GM19468 (cell line): ENCODE results near the gene MRGPRD.

Source experiments
- ATAC-seq: cut with Tn5 transposase; IDR thresholded peaks from one replicate; pipeline ENCODE4 v1.9.1; 2021; ENCODE audit warnings: mild to moderate bottlenecking, moderate library complexity, moderate number of reproducible peaks; ENCODE audit not compliant: unreplicated experiment; ENCODE audit errors: extremely low read depth

The MRGPRD gene, protein sequence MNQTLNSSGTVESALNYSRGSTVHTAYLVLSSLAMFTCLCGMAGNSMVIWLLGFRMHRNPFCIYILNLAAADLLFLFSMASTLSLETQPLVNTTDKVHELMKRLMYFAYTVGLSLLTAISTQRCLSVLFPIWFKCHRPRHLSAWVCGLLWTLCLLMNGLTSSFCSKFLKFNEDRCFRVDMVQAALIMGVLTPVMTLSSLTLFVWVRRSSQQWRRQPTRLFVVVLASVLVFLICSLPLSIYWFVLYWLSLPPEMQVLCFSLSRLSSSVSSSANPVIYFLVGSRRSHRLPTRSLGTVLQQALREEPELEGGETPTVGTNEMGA

GRCh38 chr11:68980776-68981065 is at the start of gene MRGPRD:
TSS of gene MRGPRD (minus strand) at chr11:68980986. CDS start at chr11:68980986, 0 bp downstream.
- no peak for ATAC-seq

GRCh38 chr11:69030301-69030700 is 49.5 kb upstream of the MRGPRD start:
- ATAC-seq, result no peak

DNA sequence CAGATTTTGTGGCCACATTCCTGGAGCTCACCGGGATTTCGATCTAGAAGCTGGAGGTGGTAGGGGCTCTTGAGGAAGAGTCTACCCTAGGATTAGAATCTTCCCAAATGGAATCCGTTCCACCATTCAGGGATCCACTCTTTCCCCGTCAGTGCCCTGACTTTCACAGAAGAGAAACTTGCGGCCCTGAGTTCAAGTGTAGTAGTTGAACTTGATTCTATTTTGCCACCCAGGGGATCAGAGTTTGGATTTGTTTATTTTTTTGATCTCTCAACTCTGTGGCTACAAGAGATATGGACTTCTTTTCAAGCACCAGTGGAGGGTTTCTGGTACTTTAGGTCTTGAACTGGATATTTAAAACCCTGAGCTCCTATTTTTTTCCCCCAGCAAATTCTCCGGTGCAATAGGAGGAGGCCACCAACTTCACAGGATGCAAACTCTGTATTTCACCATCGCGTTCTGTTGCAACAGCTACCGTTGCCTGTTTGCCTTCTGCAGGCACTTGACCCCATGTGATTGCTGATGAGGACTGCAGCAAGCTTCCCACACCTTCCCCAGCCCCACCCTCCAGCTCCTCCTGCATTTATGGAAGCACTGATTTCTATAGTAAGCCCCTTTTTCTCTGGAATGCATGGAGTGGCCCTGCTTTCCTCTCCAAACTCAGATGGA is 47.1 kb upstream of the MRGPRD start:
- no peak for ATAC-seq

GRCh38 chr11:69024509-69024908 is 43.7 kb upstream of the MRGPRD start:
- no peak for ATAC-seq

- no peak for ATAC-seq
Observed at GRCh38 chr11:69022260-69022659, 41.5 kb upstream of the MRGPRD start.

DNA sequence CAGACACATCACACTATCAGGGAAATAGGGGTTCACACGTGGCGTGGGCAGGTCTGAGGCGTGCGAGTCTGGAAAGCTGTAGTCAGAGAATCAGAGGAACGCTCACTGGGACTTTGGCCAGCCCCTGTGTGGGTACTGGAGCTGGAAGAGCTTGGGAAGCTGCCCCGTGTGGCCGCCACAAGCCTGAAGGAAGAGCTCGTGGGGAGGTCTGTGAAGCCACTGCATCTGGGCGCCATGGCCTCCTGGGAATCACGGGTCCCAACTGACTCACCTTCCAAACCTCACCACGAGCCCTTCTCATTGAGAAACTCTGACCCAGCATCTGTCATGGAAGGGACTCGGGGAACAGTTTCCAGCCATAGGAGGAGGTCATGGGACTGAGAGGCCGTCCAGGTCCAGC is 38.1 kb upstream of the MRGPRD start:
- no peak for ATAC-seq

DNA sequence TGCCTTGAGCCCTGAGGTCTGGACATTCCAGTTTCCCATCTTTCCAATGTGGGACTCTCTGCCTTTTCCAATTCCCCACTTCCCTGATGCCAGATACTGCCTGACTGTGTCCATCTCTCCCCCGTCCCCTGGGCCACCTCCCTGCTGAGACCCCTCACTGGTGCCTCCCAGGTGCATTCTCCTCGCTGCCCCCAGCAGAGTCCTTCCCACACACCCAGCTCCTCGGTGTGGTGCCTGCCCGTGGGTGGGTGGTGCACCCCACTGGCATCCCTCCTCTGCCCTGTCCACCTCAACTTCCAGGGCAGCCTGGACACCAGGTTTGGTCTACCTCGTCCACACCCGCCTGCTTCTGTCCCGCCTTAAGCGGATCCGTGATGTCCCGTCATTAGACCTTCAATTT is 37.2 kb upstream of the MRGPRD start:
- ATAC-seq, result no peak

DNA sequence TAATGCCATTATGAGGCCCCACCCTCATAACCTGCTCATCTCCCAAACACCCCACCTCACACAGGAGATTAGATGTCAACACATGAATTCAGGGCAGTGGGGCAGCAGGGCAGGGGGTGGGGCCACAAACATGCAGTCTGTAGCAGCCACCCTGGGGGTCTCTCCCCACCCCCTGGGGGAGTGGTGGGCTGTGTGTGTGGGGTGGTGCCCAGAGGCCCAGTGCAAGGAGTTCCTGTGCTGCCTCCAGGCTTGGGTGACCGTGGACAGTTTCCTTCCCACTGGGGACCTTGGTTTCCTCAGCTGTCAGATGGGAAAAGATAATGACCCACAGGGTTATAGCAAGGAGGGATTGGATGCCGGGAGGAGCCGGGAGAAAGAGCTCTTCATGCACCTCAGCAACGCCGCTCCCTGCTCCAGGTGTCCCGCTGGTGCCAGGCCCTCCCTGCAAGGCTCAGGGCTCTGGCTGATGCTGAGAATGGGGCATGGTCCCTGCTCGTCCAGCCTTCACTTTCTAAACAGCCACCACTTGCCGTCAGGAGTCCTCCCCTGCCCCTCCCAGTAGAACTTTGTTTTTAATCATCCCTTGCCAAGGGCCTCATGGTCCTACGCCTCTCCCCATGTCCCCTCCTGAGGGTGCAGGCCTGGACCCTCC is 34.2 kb upstream of the MRGPRD start:
- no peak for ATAC-seq

DNA sequence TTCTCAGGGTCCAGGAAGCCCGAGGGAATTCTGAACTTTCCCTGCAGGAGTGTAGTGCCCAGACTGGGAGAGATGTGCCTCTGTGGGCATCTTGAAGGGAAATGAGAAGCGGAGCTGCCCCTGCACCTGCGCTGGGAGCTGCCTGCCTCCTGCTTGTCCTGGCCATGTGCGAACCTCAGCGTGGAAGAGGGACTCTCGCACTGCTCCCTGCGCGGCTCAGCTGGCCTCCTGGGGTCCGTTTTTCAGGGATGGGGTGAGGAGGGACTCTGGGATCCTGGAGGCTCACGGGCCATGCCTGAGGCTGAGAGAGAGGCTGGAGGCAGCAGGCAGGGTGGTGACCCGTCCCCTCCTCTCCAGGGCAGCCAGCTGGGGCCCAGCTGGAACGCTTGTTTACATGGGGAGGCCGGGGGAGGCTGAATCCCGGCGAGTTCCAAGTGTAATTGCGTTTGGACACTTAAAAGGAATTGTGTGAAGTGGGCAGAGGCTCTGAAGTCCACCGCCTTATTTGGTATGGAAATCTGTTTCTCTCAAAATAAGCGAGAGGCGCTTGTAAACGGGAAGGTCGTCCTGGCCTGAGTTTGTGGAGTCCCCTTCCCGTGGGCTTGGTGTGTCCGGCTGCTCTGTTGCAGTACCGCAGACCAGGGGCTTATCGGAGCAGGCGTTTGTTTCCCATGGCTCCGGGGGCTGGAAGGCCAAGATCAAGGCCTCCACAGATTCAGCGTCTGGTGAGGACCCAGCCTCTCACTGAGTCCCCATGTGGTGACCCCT is 33.5 kb upstream of the MRGPRD start:
- no peak for ATAC-seq

DNA sequence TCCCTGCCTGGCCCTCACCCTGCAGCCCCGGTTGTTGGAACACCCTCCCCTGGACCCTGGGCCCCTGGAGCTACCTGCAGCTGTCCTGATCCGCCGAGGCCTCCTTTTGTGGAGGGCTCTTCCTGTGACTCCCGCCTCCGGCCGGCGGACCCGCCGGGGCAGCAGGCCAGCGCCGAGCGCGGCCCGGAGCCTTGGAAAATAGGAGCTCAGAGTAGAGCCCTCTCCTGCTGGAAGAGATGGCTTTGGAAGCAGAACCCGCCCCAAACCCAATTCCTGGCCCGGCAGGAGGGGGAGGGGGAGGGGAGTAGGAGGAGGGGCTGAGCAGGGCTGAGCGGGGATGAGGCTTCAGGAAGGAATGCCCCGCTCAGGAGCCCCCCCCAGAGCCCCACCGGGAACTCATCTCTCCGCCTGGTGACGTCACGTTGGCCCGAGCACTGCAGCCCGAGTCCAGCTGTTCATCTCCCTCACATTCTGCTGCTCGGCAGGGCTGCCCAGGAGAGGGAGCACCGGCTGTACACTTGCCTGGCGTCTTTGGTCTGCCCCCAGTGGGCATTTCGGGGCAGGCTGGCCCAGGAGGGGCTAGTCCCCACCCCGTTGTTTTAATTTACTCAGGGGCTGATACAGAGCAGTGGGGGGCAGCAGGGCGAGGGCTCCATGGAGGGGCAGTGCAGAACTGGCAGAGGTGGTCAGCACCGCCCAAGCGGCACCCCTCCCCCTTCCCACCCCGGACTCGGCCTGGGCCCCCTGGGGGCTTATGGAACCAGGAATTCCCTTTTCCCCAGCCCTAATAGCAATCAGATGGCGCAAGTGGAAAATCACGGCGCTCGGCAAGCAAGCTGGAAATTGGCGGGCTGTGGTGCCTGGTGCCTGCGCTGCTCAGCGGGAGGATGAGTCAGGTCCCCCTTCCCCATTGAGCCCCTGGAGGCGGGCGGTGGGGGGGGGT is 32.5 kb upstream of the MRGPRD start, which contains the start of gene MRGPRF:
Gene MRGPRF, minus strand, starts transcription at position 238 of the 943 bp plus-strand sequence. CDS start 3,345 bp downstream, outside the sequence.
- no peak for ATAC-seq

DNA sequence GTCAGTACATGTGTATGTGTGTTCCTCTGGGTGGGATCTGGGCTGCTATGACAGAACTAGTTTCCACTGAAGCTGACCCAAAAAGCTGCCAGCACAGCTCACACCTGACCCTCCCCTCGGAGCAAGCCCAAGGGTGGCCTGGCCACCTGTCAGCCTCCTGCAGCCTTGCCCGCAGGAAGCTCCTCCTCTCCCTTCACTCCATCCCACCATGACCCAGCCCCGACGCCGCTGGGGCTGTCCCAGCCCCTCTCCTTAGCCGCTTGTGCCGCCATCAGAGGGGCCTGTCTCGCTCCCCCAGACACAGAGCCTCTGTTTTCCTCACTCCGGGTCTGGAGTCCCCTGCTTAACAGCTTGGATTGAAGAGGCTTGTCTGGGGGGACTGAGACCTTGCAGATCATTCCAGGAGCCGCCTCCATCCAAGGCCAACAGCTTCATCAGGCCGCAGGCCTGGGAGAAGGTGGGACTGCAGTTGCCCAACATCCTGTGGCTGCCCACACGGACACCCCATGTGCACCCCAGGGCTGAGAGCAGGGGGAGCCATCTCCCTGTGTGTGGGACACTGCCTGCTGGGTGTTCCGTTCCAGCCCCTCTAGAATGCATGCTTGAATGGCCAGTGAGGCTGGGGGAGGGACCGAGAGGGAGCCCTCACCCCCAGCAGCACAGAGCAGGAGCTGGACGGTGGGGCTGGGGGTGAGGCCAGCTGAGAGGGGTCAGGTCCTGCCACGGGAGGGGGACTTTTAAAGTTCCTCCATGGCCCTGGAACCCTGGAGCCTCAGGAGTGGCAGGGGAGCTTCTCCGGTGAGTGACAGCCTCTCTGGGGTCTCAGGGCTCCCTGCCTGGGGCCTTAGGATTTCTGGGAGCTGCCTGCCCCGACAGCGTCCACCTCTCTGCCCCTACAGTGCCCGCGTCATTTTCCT is 31.6 kb upstream of the MRGPRD start:
- ATAC-seq, result no peak

GRCh38 chr11:69011624-69012091 is 30.9 kb upstream of the MRGPRD start:
- ATAC-seq, result no peak

DNA sequence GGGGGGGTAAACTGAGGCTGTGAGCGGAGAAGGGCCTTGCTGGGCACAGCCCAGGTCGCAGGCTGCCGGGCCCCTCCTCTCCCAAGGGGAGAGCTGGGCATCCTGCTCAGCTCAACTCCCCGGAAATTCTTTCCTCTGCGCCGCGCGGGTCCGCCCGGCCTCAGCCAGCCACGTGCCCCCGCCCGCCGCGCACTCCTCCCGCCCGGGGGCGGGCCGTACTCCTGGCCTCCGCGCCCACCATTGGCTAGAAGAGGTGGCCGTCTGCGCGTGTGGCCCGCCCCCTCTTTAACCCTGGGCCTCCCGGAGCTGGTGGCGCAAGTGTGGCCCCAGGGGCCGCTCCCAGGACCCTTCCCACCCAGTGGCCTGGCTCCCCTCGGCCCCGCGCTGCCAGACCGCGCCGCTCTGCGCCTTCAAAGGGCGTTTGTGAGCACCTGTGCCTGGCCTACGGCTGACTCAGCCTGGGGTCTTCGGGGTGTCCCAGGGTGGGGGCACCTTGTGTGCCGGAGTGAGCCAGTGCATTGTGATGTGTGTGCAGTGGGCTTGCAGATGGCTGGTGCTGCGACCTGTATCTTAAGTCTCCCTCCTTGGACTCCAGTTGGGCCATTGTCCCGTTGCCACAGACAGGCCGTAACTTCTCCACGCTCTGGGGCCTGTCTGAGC is 30.3 kb upstream of the MRGPRD start:
- no peak for ATAC-seq

DNA sequence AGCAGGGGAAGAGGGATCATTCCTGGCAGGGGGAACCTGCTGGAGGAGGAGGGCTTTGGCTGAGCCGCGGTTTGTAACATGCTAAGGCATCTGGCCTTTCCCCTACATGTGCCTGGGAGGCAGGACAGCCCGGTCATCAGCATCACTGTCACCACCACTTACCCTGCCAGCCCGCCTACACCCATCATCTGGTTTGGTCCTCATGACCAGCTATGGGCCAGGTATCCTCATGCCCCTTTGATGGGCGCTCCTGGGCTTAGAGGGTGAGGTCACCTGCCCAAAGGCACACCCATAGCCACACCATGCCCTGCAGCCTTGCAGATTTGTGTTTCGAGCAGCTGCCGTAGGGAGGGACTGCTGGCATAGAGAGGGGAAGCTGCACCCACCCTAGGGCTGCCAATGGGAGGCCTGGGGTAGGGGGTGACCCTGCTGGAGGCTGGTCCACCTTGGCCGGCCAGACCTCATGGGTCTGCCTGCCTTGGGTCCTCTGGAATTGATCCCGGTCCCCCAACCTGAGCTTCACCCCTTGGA is 29.6 kb upstream of the MRGPRD start:
- no peak for ATAC-seq

DNA sequence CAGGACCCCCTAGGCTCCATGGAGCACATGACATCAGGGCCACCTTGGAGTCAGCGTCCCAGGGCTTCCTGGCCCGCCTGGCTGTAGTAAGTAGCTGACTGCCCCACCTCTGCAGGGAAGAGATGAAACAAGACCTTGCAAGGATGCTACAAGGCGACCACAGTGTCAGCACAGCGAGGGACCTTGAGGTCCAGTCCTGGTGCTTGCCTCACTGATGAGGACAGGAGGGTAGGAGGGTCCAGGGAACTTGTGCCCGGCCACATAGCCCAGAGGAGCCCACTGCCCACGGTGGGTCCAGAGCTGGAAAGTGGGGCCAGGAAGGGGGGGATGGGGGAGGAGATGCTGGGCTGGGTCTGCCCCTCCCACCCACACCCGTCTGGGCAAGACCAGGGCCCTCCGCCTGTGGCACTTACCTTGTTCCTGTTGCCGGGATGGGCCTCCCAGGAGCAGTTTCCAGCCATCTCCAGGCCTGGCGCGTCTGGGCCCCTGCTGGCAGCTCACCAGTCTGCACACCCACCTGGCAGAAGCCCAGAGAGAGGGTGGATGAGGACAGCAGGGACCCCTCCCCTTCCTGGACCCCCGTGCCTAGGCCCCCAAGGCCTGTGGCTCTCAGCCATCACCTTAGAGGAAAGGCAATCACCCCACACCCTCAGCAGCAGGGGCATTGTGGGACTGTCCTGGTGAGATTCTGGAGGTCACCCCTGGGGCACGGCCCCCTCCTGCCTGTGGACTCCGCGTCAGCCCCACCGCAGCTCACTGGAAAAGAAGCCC is 28.8 kb upstream of the MRGPRD start:
- ATAC-seq, result no peak

GRCh38 chr11:69008737-69009440 is 28.1 kb upstream of the MRGPRD start:
- ATAC-seq, result no peak
